ENCODE results near the gene TRAK1. TPM values are rescaled to one million over a fixed set of nuclear protein-coding genes. Genes with fewer than 3 reads are reported as not detected.

The TRAK1 gene
- total RNA-seq, 1 donor from 2014 or later = 36.1 TPM

- Histone ChIP-seq H3K36me3 (ENCODE audit: control insufficient read depth, insufficient read depth, low read length) (no peaks in the 10 kb centered on the region), H3K4me3 (ENCODE audit: low read depth, low read length) (no peak overlapping the region), H3K27me3 (ENCODE audit: control insufficient read depth, insufficient read depth, low read length) (no peaks in the 10 kb centered on the region)
- FAIRE-seq (no peak), DNase-seq (ENCODE audit: low read depth) (peak; percentile 51)
- TF ChIP-seq CTCF (IDR thresholded peaks at IDR 0.05; ENCODE audit: insufficient read depth, low read length, severe bottlenecking) = no peak
These were observed 20.6 kb upstream of the TRAK1 start for GRCh38 chr3:42070524-42070923.

- H3K27me3 ChIP-seq (ENCODE audit: control insufficient read depth, insufficient read depth, low read length) = no peaks in the 10 kb centered on the region
- no peaks in the 10 kb centered on the region for H3K36me3 ChIP-seq (ENCODE audit: control insufficient read depth, insufficient read depth, low read length)
- H3K4me3 ChIP-seq (ENCODE audit: low read depth, low read length) = no peak overlapping the region
- DNase-seq (ENCODE audit: low read depth) (peak; percentile 68), FAIRE-seq (no peak)
- no peak for TF ChIP-seq CTCF (IDR thresholded peaks at IDR 0.05; ENCODE audit: insufficient read depth, low read length, severe bottlenecking)
These were observed 19.0 kb upstream of the TRAK1 start for GRCh38 chr3:42071904-42072812.

- FAIRE-seq = no peak
- H3K4me3 ChIP-seq (ENCODE audit: low read depth, low read length) = no peak overlapping the region
- no peak for DNase-seq (ENCODE audit: low read depth)
- no peaks in the 10 kb centered on the region for H3K36me3 ChIP-seq (ENCODE audit: control insufficient read depth, insufficient read depth, low read length)
- TF ChIP-seq CTCF (IDR thresholded peaks at IDR 0.05; ENCODE audit: insufficient read depth, low read length, severe bottlenecking) = no peak
- H3K27me3 ChIP-seq (ENCODE audit: control insufficient read depth, insufficient read depth, low read length) = no peaks in the 10 kb centered on the region
These were observed 18.3 kb upstream of the TRAK1 start for GRCh38 chr3:42072831-42073301.

GRCh38 chr3:42077785-42078184, 13.4 kb upstream of the TRAK1 start:
- no peak for FAIRE-seq
- Histone ChIP-seq H3K4me3 (ENCODE audit: low read depth, low read length) (no peak overlapping the region), H3K27me3 (ENCODE audit: control insufficient read depth, insufficient read depth, low read length) (no peaks in the 10 kb centered on the region), H3K36me3 (ENCODE audit: control insufficient read depth, insufficient read depth, low read length) (no peaks in the 10 kb centered on the region)
- TF ChIP-seq CTCF (IDR thresholded peaks at IDR 0.05; ENCODE audit: insufficient read depth, low read length, severe bottlenecking) = no peak
- no peak for DNase-seq (ENCODE audit: low read depth)

- FAIRE-seq = no peak
- TF ChIP-seq CTCF (IDR thresholded peaks at IDR 0.05; ENCODE audit: insufficient read depth, low read length, severe bottlenecking) = no peak
- Histone ChIP-seq H3K36me3 (ENCODE audit: control insufficient read depth, insufficient read depth, low read length) (no peaks in the 10 kb centered on the region), H3K27me3 (ENCODE audit: control insufficient read depth, insufficient read depth, low read length) (no peaks in the 10 kb centered on the region), H3K4me3 (ENCODE audit: low read depth, low read length) (no peak overlapping the region)
- DNase-seq (ENCODE audit: low read depth) = no peak
These were observed 12.5 kb upstream of the TRAK1 start for GRCh38 chr3:42078677-42079076.

All from bronchial epithelial cell (primary cell).